PFSK-1 (cell line): ENCODE measurements around the gene SMYD1.

Experiments
- POLR2AphosphoS5 ChIP-seq: IDR thresholded peaks from 2 replicates; pipeline ENCODE4 v1.6.1; 2012; ENCODE audit warnings: low read depth, mild to moderate bottlenecking, control low read depth, low read length, moderate library complexity
- REST ChIP-seq, 2 experiments: IDR thresholded peaks; 2 replicates each; pipeline versions ENCODE4 v1.6.1 to v1.8.0; 2011 to 2012; ENCODE audit warnings: low read depth in 2 of 2, low read length in 2 of 2, control low read depth in 1 of 2, inconsistent platforms in 1 of 2, mild to moderate bottlenecking in 1 of 2, moderate library complexity in 1 of 2; ENCODE audit not compliant: insufficient read depth in 1 of 2
- SIN3A ChIP-seq: IDR thresholded peaks from 2 replicates; pipeline ENCODE4 v1.6.1; 2012; ENCODE audit warnings: mild to moderate bottlenecking, low read length, moderate library complexity, borderline replicate concordance; ENCODE audit not compliant: insufficient read depth
- TAF1 ChIP-seq: IDR thresholded peaks from 2 replicates; pipeline ENCODE4 v1.6.1; 2012; ENCODE audit warnings: low read length, control low read depth, borderline replicate concordance; ENCODE audit not compliant: insufficient read depth

- no peak for TF ChIP-seq SIN3A
- TF ChIP-seq POLR2AphosphoS5 = no peak
- TF ChIP-seq REST (IDR thresholded peaks at IDR 0.05; ENCODE audit: insufficient read depth in 1 of 2, low read depth in 2 of 2, low read length in 2 of 2) = no peak
- no peak for TF ChIP-seq TAF1
Measured at GRCh38 chr2:88036606-88037005, 31.0 kb upstream of the SMYD1 start.
